IPS-18a (cell line): Measurements from ENCODE around the gene C5orf47.

Experiments
- H3K27ac ChIP-seq: one replicate; pipeline ENCODE4 v1.5.1; 2013; ENCODE audit warnings: low read length
- H3K27me3 ChIP-seq: one replicate; pipeline ENCODE4 v1.6.1; 2013; ENCODE audit warnings: mild to moderate bottlenecking, low read length; ENCODE audit not compliant: control insufficient read depth, insufficient read depth
- H3K36me3 ChIP-seq: one replicate; pipeline ENCODE4 v1.6.1; 2013; ENCODE audit warnings: low read depth, low read length; ENCODE audit not compliant: control insufficient read depth
- H3K4me1 ChIP-seq: one replicate; pipeline ENCODE4 v1.6.1; 2013; ENCODE audit warnings: low read depth, low read length; ENCODE audit not compliant: control insufficient read depth
- H3K4me3 ChIP-seq: one replicate; pipeline ENCODE4 v1.5.1; 2013; ENCODE audit warnings: low read length
- H3K9ac ChIP-seq: one replicate; pipeline ENCODE4 v1.6.1; 2013; ENCODE audit warnings: mild to moderate bottlenecking, low read length, moderate library complexity
- H3K9me3 ChIP-seq: one replicate; pipeline ENCODE4 v1.6.1; 2013; ENCODE audit warnings: low read depth, low read length; ENCODE audit not compliant: control insufficient read depth

C5orf47 gene

GRCh38 chr5:174052636-174053035 lies 63.7 kb downstream of the C5orf47 start:
- Histone ChIP-seq H3K27me3 (no peaks in the 10 kb centered on the region), H3K36me3 (no peaks in the 10 kb centered on the region), H3K4me3 (no peak overlapping the region), H3K27ac (no peak overlapping the region), H3K4me1 (no peaks in the 10 kb centered on the region), H3K9ac (no peak overlapping the region), H3K9me3 (no peaks in the 10 kb centered on the region)

- no peaks in the 10 kb centered on the region for H3K9me3 ChIP-seq
- H3K27me3 ChIP-seq, result no peaks in the 10 kb centered on the region
- H3K36me3 ChIP-seq, result no peaks in the 10 kb centered on the region
- H3K27ac ChIP-seq, result no peak overlapping the region
- no peak overlapping the region for H3K9ac ChIP-seq
- no peaks in the 10 kb centered on the region for H3K4me1 ChIP-seq
- H3K4me3 ChIP-seq, result no peak overlapping the region
Measured at GRCh38 chr5:174053905-174054304, 64.9 kb downstream of the C5orf47 start.
